GM21786 (cell line): Measurements from ENCODE around the gene TNIP1.

Experiments
- ATAC-seq: cut with Tn5 transposase; IDR thresholded peaks from one replicate; pipeline ENCODE4 v1.9.1; 2021; ENCODE audit not compliant: unreplicated experiment

The TNIP1 gene

DNA sequence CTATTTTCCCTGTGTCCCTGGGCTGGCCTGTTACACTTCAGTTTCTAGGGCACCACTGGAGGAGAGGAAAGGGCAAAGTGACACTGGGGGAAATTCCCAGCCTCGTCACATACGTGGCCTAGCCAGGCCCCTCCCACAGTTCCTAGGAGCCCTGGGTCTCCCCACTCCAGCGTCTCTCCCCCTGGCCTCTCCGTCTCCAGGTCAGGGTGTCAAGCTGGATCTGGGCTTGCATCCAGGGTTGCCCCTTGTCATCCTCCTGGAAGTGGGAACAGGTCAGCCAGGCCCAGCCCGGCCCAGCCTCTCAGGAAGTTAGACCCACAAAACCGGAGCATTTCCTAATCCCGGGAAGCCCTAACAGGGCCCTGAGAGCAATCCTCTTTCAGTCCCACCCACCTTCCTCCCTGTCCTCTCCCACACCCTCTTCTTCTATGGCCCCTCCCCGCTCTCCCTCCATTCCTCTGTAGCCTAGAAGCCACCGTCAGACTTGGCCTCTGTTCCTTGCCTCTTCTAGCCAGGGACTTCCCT lies 4.7 kb upstream of the TNIP1 start:
- peak; percentile 17 for ATAC-seq

DNA sequence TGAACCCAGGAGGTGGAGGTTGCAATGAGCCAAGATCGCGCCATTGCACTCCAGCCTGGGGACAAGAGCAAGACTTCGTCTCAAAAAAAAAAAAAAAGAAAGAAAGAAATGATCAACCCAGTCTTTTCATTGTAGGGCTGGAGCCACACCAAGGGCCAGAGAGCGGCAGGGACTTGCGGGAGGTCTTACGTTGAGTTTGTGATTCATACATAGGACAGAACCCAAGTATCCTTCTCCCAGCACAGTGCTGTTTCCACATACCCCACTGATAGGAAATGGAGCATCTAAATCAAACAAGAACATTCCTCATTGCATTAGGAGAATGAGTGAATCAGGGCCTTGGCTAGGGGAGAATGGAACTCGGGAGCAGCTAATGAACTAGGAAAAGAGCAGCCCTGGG lies 3.5 kb upstream of the TNIP1 start:
- ATAC-seq, result no peak

DNA sequence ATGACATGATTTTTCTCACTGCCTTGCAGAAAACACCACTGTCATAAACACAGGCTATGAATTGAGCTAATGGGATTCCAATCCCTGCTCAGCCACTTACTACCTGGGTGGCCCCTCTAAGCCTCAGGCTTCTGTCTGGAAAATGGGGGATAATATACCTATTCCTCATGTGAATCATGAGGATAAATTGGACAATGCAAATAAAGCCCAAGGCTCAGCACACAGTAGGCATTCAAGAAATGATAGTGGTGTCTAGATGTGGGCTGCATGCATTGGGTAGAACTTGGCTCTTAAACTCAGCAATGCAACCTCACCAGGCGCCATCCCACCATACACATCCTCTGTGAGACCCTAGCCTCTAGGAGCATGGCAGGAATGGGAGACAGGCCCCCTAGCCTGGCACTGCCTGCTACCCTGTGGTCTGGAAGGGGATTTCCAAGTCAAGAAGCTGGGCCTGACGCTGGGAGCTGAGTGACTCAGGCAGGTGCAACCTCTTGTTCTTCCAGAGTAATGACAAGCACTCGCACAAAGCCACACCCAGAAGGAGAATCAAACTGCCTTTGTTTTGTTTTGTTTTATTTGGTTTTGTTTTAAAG lies 2.3 kb upstream of the TNIP1 start:
- ATAC-seq, result no peak

DNA sequence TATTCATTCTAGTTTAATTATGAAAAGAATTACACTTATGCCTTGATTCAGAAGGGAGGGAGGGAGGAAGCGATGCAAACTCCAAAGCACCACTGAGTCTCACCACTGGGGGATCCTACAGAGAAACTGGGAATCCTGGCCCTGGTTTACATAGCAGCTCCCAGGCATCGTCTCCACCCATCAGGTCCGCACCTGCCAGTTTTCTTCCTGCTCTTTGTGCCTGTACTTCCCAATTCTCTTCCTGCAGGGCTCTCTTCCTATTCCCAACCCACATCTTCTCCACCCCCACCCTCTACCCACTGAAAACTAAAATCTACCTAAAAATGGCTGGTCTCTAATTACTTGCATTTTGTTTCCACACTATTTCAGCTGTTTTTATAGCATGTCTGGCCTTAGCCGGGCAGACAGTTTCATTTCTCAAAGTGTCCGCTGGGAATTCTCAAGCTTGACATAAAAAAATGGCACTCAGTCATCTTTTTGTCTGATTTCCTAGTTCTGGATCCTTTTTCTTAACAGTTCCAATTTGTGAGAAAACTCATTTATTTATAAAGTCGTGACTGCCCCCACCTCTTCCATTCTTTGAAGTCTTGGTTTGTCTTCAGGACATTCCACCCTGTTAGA lies 1.6 kb upstream of the TNIP1 start:
- no peak for ATAC-seq

DNA sequence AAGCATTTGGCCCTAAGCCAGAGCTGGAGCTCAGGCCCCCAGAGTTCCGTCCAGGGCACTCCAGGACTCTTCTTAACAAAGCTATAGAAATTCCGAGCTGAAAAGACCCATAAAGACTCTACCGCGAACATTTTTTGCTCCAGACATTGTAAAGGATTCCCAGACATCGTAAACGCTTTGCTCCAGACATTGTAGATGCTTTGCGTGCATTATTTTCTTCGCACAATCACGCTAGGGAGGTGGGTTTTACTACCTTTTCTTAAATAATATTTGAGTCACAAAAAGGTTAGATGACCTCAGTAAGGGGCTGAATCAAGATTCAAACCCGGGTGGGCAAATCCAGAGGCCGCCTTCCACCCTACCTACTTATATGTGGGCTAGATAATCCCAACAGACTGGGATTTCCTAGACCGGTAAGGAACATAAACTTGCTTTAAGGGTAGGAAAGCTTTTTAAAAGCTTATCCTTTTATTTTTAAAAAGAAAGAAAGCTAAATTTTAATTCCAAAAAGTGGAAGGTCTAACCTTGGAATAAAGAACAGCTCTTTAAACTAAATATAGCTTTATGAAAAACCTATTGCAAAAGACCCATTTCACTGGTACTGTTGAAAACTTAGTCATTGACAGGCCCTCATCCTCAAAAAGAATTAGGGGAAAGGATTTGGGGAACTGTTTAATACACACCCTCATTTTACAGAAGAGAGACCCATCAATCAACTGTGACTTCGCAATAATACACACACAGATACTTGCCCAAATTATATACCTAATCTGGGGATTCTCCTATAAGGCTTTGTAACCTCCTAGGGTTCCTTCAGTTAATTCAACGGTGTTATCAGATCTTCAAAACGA lies 822 bp upstream of the TNIP1 start:
- ATAC-seq, result no peak

DNA sequence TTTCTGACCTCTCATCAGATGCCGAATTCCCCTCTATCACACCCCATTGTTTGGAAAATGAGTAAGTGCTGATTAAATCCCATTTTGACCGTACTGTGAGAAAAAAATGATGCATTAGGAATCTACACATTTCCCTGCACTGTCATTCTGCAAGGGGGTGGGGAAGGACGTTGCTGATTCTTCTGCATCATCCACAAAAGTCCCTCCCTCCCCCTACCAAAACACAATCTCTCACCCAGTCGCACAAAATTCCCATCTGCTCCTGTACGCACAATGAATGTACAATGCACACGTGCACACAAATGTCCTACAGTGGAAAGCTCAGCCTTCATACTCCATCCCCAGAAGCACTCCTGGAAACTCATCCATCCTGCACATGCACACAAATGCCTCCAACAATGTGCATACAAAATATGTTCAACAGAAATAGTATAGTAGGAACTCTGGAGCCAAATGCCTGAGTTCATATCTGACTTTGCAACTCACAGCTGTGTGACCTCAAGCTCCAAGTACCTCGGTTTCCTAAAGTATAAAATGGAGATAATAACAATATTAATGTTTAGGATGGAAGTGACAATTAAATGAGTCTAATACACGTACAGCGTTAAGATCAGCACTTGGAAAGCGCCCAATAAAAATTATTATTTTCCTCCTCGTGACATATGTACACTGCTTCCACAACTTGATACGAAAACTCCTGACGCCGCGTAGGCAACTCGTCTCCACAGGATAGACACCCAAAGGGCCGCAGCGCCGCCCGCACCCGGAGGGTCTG lies 809 bp downstream of the TNIP1 start:
- no peak for ATAC-seq

DNA sequence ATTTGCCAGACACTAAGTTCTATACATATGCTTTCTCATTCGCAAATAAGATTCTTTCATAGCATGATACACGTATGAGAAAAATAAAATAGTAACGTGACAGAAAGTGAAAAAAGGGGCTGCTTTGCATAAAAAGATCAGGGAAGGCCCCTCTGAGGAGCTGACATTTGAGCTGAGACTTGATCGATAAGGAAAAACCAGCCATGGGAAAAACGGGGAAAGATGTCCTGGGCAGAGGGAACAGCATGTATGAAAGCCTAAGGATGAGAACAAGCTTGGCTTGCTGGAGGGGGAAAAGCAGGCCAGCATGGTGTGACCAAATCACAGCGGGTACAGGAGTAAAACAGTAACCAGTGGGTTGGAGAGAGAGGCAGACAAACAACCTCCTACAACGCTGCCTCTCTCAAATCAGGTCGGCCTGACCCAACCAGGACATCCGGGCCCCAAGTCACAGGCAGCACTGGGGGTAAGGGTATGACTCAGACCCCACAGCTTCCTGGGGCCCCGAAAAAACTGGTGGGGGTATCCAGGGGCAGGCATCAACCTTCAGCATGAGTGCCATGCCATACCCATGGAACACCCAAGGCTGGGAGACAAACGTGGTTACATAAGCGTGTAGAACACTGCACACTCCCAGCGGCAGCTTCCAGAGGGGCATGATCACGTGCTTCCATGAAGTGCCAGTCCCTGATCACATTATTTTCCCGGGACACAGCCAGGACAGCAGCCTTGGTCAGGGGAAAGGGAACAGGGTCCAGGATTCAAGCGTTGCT lies 2.2 kb downstream of the TNIP1 start:
- peak; percentile 51 for ATAC-seq

DNA sequence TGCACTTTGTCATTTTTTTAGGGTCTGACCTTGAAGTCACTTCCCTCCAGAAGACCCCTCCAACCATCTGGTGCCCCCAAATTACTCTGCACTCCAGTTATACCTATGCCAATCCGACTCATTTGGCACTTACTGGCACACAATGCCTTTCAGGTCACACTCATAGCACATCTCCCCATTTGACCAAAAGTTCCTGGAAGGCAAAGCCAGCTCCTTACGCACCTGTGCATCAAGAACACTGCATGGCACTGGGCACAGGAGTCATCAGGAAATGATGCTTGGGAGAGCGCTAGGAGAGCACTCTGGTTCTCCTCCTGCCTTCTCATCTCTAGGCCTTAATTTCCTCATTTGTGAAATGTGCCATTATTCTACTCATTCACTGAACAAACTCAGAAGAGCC lies 2.9 kb downstream of the TNIP1 start:
- ATAC-seq, result no peak

DNA sequence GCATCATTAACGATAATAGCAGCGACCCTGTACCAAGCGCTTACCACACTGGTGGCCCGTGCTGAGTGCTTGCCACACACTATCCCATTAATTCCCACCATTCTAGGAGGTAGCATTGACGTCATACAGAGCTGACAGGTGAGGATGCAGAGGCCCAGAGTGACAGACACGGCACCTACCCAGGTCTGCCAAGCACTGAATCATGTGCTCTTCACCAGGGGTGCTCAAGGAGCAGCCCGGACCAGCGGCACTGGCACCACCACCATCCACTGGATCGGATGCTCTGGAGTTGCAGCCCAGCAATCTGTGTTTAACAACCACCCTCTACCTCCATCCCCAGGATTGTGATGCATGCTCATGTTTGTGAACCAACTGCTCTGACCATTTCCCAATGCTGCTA lies 3.4 kb downstream of the TNIP1 start:
- ATAC-seq, result no peak

DNA sequence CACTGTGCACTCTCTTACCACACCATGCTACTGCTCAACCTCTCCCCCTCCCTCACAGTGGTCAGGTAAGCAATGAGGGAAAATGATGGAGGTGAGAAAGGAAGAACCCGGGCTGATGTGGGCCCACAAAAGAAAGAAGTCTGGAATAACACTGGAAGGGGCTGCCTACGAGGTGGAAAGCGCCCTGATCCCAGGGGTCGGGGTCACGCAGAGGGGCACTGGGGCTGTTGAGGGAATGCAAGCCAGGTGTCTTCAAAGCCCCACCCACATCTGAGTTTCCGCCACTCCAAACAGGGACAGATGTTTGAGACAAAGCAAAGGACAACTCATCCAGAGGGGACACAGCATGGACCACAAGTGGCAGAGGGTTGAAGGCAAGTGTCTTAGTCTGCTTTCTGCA lies 4.2 kb downstream of the TNIP1 start:
- ATAC-seq, result no peak

DNA sequence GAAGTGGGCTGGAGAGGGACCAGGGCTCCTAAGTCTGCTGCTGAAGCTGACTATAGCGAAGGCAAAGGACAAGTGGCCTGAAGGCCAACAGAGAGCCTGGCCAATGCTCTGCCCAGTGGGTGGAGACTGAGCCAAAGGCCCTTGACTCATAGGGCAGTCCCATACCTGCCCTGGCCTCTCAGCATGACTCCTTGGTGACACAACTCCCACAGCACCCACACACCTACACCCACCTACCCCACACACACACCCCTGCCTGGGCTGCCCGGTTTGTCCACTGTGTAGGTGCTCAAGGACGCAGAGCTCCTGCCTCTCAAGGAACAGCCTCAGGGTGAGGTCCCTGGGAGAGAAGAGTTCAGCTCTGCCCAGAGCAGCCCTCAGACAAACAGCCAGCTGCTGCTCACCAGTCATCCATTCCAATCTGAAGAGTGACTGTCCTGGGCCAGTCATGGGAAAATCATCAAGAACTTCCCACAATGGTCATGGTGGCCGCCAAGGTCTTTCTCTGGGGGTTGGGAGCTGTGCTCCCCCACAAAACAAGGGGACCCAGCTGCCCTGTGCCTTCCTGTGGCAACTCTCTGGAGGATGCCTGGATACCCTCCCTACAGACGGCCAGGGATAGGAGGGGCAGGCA lies 5.0 kb downstream of the TNIP1 start:
- no peak for ATAC-seq

DNA sequence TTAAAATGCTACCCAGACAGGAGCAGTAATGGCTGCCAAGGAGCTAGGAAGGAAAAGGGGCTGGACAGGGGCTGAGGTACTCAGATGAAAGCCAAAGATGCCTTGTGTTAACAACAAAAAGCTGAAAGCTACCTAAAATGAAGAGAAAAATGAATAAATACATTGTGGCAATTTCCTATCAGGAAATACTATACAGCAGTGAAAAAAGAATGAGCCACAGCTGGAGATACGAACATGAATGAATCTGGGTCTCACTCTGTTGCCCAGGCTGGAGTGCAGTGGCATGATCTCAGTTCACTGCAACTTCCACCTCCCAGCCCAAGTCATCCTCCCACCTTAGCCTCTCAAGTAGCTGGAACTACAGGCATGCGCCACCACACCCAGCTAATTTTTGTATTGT lies 6.3 kb downstream of the TNIP1 start:
- ATAC-seq, result no peak

DNA sequence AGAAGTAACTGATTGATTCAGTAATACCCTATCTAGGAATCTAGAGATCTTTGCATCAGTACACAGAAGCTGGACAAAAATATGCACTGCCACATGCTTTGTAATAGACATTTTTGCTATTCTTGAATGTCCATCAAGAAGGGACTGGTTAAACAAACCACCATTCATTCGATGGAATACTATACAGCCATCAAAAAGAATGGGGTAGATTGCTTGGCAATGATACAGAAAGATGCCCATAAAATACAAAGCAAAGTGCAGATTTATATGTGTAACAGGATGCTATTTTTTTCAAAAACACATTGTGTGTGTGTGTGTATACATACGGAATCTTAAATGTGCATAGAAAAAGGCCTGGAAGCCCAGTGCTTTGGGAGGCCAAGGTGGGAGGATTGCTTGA lies 7.6 kb downstream of the TNIP1 start:
- no peak for ATAC-seq

DNA sequence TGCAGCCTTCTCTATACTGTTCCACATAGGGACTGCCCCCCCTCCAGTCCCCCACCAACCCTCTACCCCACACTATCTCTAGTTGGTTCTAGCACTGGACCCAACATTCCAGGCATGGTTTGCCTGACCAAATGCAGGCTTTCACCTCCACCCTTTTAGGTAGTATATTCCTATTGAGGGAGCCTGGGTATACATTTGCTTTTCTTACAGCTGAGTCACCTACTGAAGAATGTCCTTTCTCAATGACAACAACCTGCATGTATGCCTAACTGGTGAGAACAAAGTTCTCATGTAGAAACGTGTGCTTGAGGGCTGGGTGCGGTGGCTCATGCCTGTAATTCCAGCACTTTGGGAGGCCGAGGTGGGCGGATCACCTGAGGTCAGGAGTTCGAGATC lies 8.2 kb downstream of the TNIP1 start:
- ATAC-seq, result no peak

DNA sequence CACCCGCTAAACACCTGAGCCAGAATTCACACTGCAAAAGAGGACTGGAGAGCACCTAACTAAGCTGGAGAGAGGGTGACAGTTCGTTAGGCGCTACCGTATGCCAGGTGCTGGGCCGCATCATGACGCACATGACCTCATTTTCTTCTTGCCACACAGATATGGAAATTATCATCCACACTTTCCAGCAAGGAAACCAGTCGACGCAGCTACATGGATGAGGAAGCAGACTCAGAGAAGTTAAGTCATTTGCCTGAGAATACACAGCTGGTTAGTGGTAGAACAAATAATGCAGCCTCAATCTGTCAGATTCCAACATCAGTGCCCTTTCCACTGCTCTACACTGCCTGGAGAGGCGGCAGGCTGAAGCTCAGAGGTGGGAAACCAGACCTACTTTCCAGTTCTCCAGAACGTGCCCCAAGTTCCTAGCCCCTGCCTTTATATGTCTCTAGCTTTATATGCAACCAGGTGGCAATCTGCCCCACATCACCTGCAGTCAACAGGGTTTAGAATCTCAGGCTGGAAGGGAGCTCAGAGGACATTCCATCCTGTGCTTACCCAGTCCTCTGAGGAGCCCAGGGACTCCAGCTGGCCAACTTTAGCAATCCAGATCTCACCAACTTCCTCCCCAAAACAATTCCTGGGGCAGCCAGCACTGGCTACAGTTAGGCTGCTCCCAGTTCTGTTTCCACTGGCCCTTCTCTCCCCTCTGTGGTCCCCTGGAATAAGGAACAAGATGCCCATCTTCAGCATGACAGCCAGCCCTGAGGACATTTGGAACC lies 8.8 kb downstream of the TNIP1 start:
- no peak for ATAC-seq

DNA sequence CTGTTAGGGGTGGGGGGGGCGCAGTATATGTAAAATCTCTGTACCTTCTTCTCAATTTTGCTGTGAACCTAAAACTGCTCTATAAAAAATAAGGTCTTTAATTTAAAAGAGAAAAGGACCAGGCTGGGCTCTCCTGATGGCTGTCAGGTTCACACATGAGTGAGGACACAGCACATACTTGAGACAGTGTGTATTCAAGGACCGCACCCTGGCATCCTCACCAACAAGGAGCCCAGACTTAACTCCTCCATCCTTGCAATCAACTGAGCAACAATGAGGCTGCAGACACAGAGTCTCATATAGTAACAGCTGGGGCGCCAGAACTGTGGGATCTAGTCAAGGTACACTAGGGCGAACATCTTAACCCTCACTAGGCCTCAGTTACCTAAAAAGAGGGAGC lies 9.8 kb downstream of the TNIP1 start:
- ATAC-seq, result no peak

DNA sequence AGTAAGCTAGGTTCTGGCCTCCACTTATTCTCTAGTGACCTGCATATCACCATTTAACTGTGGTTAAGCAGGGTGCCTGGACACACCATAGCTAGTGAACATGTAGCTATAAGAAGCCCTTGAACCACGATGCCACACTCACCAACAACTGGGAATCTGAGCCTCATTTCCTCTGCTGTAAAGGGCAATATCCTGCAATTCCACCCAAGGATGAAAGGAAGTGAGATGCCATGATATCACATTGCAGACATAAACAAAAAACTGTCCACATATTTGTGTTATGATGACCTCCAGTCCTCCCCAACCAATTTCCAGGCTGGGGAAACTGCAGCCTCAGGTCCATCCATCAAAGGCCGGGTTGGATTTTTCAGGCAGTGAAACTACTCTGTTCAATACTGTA lies 10.4 kb downstream of the TNIP1 start:
- ATAC-seq, result no peak

DNA sequence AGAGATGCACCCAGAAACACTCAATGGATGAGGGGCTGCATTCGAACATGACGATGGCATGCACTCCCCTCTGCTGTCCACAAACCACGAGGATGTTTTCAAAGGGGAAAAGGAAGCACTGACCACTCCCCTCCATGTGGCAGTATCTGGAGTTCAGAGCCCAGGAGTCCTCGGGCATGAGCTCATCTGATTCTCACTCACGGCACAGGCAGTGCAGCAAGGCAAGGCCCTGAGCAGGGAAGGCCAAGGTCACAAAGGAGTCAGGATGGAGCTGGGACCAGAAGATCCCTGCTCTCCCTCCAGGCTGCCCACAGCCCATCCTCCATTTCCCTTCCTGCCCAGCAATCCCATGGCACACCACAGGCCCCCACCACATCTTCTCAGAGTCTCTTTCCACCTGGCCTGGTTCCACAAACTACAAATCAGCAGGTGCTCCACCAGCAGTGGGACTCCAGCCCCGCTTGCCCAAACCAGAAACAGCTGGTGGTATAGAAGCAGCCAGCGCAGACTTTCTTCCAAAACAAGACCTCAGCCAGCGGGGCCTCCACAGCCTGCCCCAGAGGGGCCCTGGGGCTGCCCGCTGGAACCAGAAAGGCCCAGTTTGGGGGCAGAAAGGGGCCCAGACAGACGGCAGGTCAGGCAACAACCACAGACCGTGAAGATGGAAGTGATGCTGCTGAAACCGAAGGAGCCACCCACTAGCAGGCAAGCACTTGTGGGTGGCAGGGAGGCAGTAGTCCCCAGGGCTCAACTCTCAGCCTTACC lies 12.2 kb downstream of the TNIP1 start:
- peak; percentile 66 for ATAC-seq
